Activated CD4-positive, alpha-beta T cell treated with anti-CD3 and anti-CD28 coated beads, Interleukin-2, Interleukin-6, amounts not matched to agents 100 ng/mL and 50 ng/mL, durations not matched to agents 16 hours and 8 hours (primary cell): ENCODE measurements around the gene HPCAL1.

ENCODE experiments used
- DNase-seq: peaks from one replicate; pipeline ENCODE4 v3.0.0-alpha.2; 2020

Gene HPCAL1

GRCh38 chr2:10410001-10410822, 107.5 kb downstream of the HPCAL1 start:
- peak; percentile 33 for DNase-seq

- no peak for DNase-seq
Measured at GRCh38 chr2:10410823-10411437, 108.2 kb downstream of the HPCAL1 start.

- DNase-seq: no peak
Measured at GRCh38 chr2:10411557-10411956, 108.9 kb downstream of the HPCAL1 start.

GRCh38 chr2:10412380-10412779, 109.7 kb downstream of the HPCAL1 start:
- peak; percentile 76 for DNase-seq

GRCh38 chr2:10413503-10413902, 110.8 kb downstream of the HPCAL1 start:
- no peak for DNase-seq

- no peak for DNase-seq
Measured at GRCh38 chr2:10413991-10414451, 111.3 kb downstream of the HPCAL1 start.

GRCh38 chr2:10414591-10414990, 111.9 kb downstream of the HPCAL1 start:
- no peak for DNase-seq

GRCh38 chr2:10415048-10415447, 112.3 kb downstream of the HPCAL1 start:
- DNase-seq: no peak

GRCh38 chr2:10415640-10416039, 112.9 kb downstream of the HPCAL1 start:
- no peak for DNase-seq

- DNase-seq: no peak
Measured at GRCh38 chr2:10417551-10418335, 115.0 kb downstream of the HPCAL1 start.

GRCh38 chr2:10419553-10420257, 117.0 kb downstream of the HPCAL1 start:
- DNase-seq: no peak

GRCh38 chr2:10422251-10422650, 119.5 kb downstream of the HPCAL1 start:
- no peak for DNase-seq

GRCh38 chr2:10422732-10423399, 120.2 kb downstream of the HPCAL1 start:
- DNase-seq: no peak

- no peak for DNase-seq
Measured at GRCh38 chr2:10423400-10423774, 120.7 kb downstream of the HPCAL1 start.

- no peak for DNase-seq
Measured at GRCh38 chr2:10424051-10424450, 121.3 kb downstream of the HPCAL1 start.

- no peak for DNase-seq
Measured at GRCh38 chr2:10424916-10425505, 122.3 kb downstream of the HPCAL1 start.

GRCh38 chr2:10425699-10426098, 123.0 kb downstream of the HPCAL1 start:
- DNase-seq: no peak

GRCh38 chr2:10426726-10427617, 124.3 kb downstream of the HPCAL1 start:
- DNase-seq: no peak

GRCh38 chr2:10427618-10427949, 124.9 kb downstream of the HPCAL1 start:
- DNase-seq: no peak

- DNase-seq: no peak
Measured at GRCh38 chr2:10428355-10428754, 125.7 kb downstream of the HPCAL1 start.

GRCh38 chr2:10428924-10429323, 126.2 kb downstream of the HPCAL1 start:
- no peak for DNase-seq
